Lung (tissue), 12 donors: ENCODE data around the gene CYB561A3. TPM values are rescaled to one million over a fixed set of nuclear protein-coding genes. Genes with fewer than 3 reads are reported as not detected.

Source experiments
- ATAC-seq: fragments of 200-7000 bp; cut with Tn5 transposase; one replicate; pipeline ENCODE4 v1.9.1; 2020; ENCODE audit warnings: moderate number of reproducible peaks; ENCODE audit not compliant: insufficient read depth, low FRiP score
- DNase-seq, 3 donors: peaks; one replicate each; pipeline ENCODE4 v3.0.0-alpha.2; 2013 to 2017
- H3K27ac ChIP-seq, 2 donors: one replicate each; pipeline ENCODE4 v1.5.1; 2013; ENCODE audit warnings: mild to moderate bottlenecking in 2 of 2, moderate library complexity in 2 of 2, control low read depth in 1 of 2, inconsistent platforms in 1 of 2, low read depth in 1 of 2, low read length in 1 of 2
- H3K27me3 ChIP-seq, 3 donors: one replicate each; pipeline ENCODE4 v1.5.1; 2013; ENCODE audit warnings: low read length in 2 of 3; ENCODE audit not compliant: control insufficient read depth in 3 of 3, insufficient read depth in 3 of 3
- H3K36me3 ChIP-seq, 4 donors: one replicate each; pipeline ENCODE4 v1.5.1; 2013; ENCODE audit warnings: low read length in 4 of 4, mild to moderate bottlenecking in 1 of 4, moderate library complexity in 1 of 4; ENCODE audit not compliant: control insufficient read depth in 4 of 4, insufficient read depth in 4 of 4
- H3K4me1 ChIP-seq, 5 donors: one replicate each; pipeline ENCODE4 v1.5.1; 2013; ENCODE audit warnings: low read length in 5 of 5, mild to moderate bottlenecking in 2 of 5, moderate library complexity in 1 of 5; ENCODE audit not compliant: control insufficient read depth in 5 of 5, insufficient read depth in 5 of 5
- H3K4me3 ChIP-seq: one replicate; pipeline ENCODE4 v1.5.1; 2013; ENCODE audit warnings: mild to moderate bottlenecking, control low read depth, moderate library complexity
- H3K9ac ChIP-seq, 2 donors: one replicate each; pipeline ENCODE4 v1.5.1; 2013; ENCODE audit warnings: low read length in 2 of 2, control low read depth in 1 of 2; ENCODE audit not compliant: insufficient read depth in 1 of 2
- H3K9me3 ChIP-seq, 4 donors: one replicate each; pipeline ENCODE4 v1.5.1; 2013; ENCODE audit warnings: low read length in 3 of 4, mild to moderate bottlenecking in 1 of 4, moderate library complexity in 1 of 4; ENCODE audit not compliant: control insufficient read depth in 4 of 4, insufficient read depth in 3 of 4
- CTCF ChIP-seq: IDR thresholded peaks from 2 replicates; pipeline ENCODE4 v1.5.1; 2012; ENCODE audit warnings: mild to moderate bottlenecking; ENCODE audit errors: control extremely low read depth, extremely low read depth
- WGBS, 2 donors: extraction: QIAGEN DNeasy Blood & Tissue Kit; methylation state at CpG; one replicate each; pipeline ENCODE4 v1.1.7; 2013; 5-methylcytosine and 5-hydroxymethylcytosine counted together
- polyA plus RNA-seq, 2 donors: library from polyadenylated mRNA; stranded (reverse); fragments of 200-250 nt; gene quantifications; one replicate each; pipeline ENCODE4 v1.2.1, GENCODE V29; 2013
- total RNA-seq, 2 donors: library from RNA; depleted of rRNA in 1 of 2; stranded (reverse); fragments of >200 nt in 1 of 2; gene quantifications; one replicate each; pipeline ENCODE4 v1.2.1, GENCODE V29; 2014 to 2021
- donor health status: control.
- donor health status: control.
- donor health status: Bipolar disorder and iron deficiency.
- donor health status: healthy.
- donor health status: DM: yes; HTN: yes; CAD: no.

CYB561A3 gene
- total and polyA plus RNA-seq, 4 donors: 20.8 to 51.3 (median 36.4) TPM

DNA sequence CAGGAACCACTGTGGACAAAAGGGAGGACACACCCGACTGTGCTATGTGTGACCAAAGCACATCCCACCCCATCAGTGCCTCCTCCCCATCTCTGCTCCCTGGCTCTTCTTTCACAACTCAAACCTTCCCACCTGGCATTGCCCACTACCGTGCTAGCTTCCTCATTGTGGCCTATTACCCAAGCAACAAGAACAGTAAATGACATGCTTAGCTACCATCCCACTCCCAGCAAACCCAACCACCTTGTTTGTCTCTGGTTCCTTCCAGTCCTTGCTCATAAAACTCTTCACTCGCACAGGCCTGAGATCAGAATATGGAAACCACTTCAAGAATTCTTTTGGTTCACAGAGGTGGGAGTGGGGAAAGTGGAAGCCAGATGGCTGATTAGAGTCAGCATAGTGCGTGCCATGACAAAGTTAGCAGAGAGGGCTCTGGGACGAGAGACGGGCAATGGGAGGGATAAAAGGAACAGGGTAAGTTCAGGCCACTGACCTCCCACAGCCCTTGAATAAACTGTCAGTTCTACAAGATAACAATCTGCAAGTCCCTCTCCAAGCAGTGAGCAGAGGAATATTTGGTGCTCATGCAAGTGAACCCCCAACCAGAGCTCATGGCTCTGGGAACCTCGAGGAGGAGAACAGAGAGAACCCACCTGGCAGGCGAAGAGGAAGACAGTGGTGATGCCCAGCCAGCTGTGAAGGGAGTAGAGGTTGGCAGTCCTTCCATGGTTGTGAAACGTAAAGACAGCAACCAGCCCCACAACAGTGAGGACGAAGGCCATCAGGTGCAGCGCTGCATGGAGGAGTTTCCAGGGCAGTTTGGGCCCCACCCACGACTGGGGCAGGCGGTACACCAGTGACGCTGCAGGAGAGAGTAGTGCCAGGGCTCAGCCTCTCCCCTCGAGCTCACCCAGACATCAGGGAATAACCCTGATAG is 8.3 kb downstream of the CYB561A3 start:
- H3K27ac ChIP-seq: no peak overlapping the region
- WGBS, 2 donors: 85 to 90% methylated on average over 15 of the region's 15 CpGs
- no peaks in the 10 kb centered on the region for H3K9me3 ChIP-seq
- DNase-seq (no peak), ATAC-seq (no peak)
- no peaks in the 10 kb centered on the region for H3K27me3 ChIP-seq
- H3K36me3 ChIP-seq: peaks cover 0 to 49% (median 14%) of the 10 kb centered on the region in 4 donors
- no peak for TF ChIP-seq CTCF
- H3K4me1 ChIP-seq: no peaks in the 10 kb centered on the region
- H3K4me3 ChIP-seq: no peak overlapping the region
- H3K9ac ChIP-seq: no peak overlapping the region

DNA sequence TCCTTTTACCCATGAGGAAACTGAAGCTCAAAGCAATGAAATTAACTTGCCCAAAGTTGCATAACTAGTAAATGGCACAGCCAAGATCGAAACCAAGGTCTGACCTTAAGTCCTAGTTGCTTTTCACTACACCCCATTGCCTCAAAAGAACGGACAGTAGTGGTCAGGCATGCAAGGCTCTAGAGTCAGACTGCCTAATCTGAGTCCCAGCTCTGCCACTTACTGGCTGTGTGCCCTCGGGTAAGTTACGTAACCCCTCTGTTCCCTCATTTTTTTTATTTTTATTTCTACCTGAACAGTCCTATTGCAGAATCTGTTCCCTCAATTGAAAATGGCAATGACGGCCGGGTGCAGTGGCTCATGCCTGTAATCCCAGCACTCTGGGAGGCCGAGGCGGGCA is 9.6 kb downstream of the CYB561A3 start:
- Histone ChIP-seq H3K9ac (no peak overlapping the region), H3K27me3 (no peaks in the 10 kb centered on the region), H3K9me3 (no peaks in the 10 kb centered on the region), H3K36me3 (peaks cover 0 to 51% (median 14%) of the 10 kb centered on the region in 4 donors), H3K4me1 (no peaks in the 10 kb centered on the region), H3K27ac (no peak overlapping the region), H3K4me3 (no peak overlapping the region)
- WGBS, 2 donors: 81 to 83% methylated on average over 8 of the region's 8 CpGs
- ATAC-seq (no peak), DNase-seq (no peak)
- TF ChIP-seq CTCF: no peak

DNA sequence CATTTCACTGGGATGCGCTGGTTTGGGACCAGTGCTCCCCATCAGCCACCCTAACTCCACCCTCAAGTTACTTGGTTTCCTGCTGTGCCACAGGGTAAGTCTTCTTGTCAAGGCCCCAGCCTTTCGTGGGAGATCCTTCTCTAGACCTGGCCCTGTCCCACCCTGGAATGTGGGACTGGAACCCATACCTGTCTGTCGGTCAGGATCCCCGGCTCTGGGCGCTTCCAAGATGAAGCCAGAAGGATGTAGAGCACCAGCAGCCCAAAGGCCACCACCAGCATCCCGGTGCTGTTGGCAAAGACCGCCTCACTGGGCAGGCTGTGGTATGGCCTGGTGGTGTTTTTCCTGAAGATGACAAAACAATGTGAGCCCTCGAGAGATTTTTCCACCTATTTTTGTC is 10.9 kb downstream of the CYB561A3 start:
- no peak overlapping the region for H3K27ac ChIP-seq
- no peaks in the 10 kb centered on the region for H3K4me1 ChIP-seq
- H3K4me3 ChIP-seq: no peak overlapping the region
- H3K9me3 ChIP-seq: no peaks in the 10 kb centered on the region
- no peaks in the 10 kb centered on the region for H3K27me3 ChIP-seq
- ATAC-seq: no peak
- WGBS, 2 donors: 95 to 98% methylated on average over 8 of the region's 8 CpGs
- no peak overlapping the region for H3K9ac ChIP-seq
- TF ChIP-seq CTCF: no peak
- H3K36me3 ChIP-seq: peaks cover 0 to 51% (median 14%) of the 10 kb centered on the region in 4 donors
- DNase-seq: no peak
